Esophagus squamous epithelium (tissue), 4 donors: ENCODE measurements around the gene BTN3A1.

Source experiments
- CTCF ChIP-seq, 6 experiments: fragments of 450-650 bp in 4 of 6; fragments of 200-600 bp in 2 of 6; sonication (generic) in 2 of 6; IDR thresholded peaks; one replicate each; pipeline ENCODE4 v1.5.1; 2016 to 2019; ENCODE audit warnings: antibody characterized with exemption in 6 of 6, mild to moderate bottlenecking in 4 of 6, moderate library complexity in 4 of 6
- POLR2A ChIP-seq, 4 donors: fragments of 450-650 bp; IDR thresholded peaks; one replicate each; pipeline ENCODE4 v1.6.1; 2017; ENCODE audit warnings: antibody characterized with exemption in 4 of 4, mild to moderate bottlenecking in 4 of 4, moderate library complexity in 3 of 4

GRCh38 chr6:26436018-26436417, 33.9 kb downstream of the BTN3A1 start:
- TF ChIP-seq CTCF (IDR thresholded peaks at IDR 0.05) (no peak), POLR2A (IDR thresholded peaks at IDR 0.05) (no peak)
